Caco-2 (cell line): ENCODE measurements around the gene CLEC16A. TPM values are rescaled to one million over a fixed set of nuclear protein-coding genes. Genes with fewer than 3 reads are reported as not detected.

Experiments used
- BruUV-seq: library from RNA; stranded (reverse); fragments of 400-500 nt; replicated peaks from 2 replicates; lab custom pipeline; 2021; lab: Mats Ljungman, UMichigan
- CTCF ChIA-PET: fragments of 300-600 bp; sonication (Branson Sonifier 250); formaldehyde crosslinking; loops from one replicate; lab custom pipeline; 2022; ENCODE audit warnings: antibody characterized with exemption; lab: Charles Lee
- POLR2A ChIA-PET: fragments of 300-600 bp; sonication (Branson Sonifier 250); formaldehyde crosslinking; loops from one replicate; lab custom pipeline; 2022; ENCODE audit warnings: antibody characterized with exemption; lab: Charles Lee
- DNase-seq, 2 experiments: peaks; one replicate each; pipeline versions ENCODE4 v3.0.0 to v3.0.0-alpha.2; 2020 to 2022
- H3K27me3 ChIP-seq: replicated peaks from 2 replicates; pipeline ENCODE4 v1.6.0; 2011; ENCODE audit warnings: low read length; ENCODE audit not compliant: control insufficient read depth, insufficient read depth
- H3K36me3 ChIP-seq: 2 replicates; pipeline ENCODE4 v1.5.1; 2011; ENCODE audit warnings: low read length; ENCODE audit not compliant: control insufficient read depth, insufficient read depth
- H3K4me1 ChIP-seq: fragments of 250-450 bp; sonication (Bioruptor Pico); 2 replicates; pipeline ENCODE4 v1.5.1; 2020; ENCODE audit warnings: mild to moderate bottlenecking
- H3K4me3 ChIP-seq: 2 replicates; pipeline ENCODE4 v1.5.1; 2011; ENCODE audit warnings: low read depth, mild to moderate bottlenecking, control low read depth, low read length
- H3K9me3 ChIP-seq: fragments of 250-450 bp; sonication (Bioruptor Pico); 2 replicates; pipeline ENCODE4 v1.5.1; 2020; ENCODE audit warnings: mild to moderate bottlenecking, moderate library complexity
- H3K27ac Mint-ChIP-seq: one replicate; pipeline ENCODE4 v1.8.0; 2022; ENCODE audit warnings: mixed read lengths; ENCODE audit not compliant: unreplicated experiment
- H3K27me3 Mint-ChIP-seq: one replicate; pipeline ENCODE4 v1.8.0; 2022; ENCODE audit warnings: mixed read lengths; ENCODE audit not compliant: insufficient read depth, unreplicated experiment
- H3K36me3 Mint-ChIP-seq: one replicate; pipeline ENCODE4 v1.8.0; 2022; ENCODE audit warnings: mild to moderate bottlenecking, mixed read lengths; ENCODE audit not compliant: insufficient read depth, unreplicated experiment
- H3K4me1 Mint-ChIP-seq: one replicate; pipeline ENCODE4 v1.8.0; 2022; ENCODE audit warnings: low read depth, mixed read lengths; ENCODE audit not compliant: unreplicated experiment
- H3K4me3 Mint-ChIP-seq: one replicate; pipeline ENCODE4 v1.8.0; 2022; ENCODE audit warnings: mild to moderate bottlenecking, moderate library complexity, mixed read lengths; ENCODE audit not compliant: unreplicated experiment
- H3K9me3 Mint-ChIP-seq: one replicate; pipeline ENCODE4 v1.8.0; 2022; ENCODE audit warnings: mixed read lengths; ENCODE audit not compliant: unreplicated experiment
- CTCF ChIP-seq, 2 experiments: fragments of 200-600 bp in 1 of 2; IDR thresholded peaks; 1 replicate in 1 of 2; 2 replicates in 1 of 2; pipeline versions ENCODE4 v1.5.1 to v1.8.0; 2011 to 2022; ENCODE audit warnings: antibody characterized with exemption in 1 of 2, control low read depth in 1 of 2, inconsistent platforms in 1 of 2, low read depth in 1 of 2, low read length in 1 of 2, mild to moderate bottlenecking in 1 of 2, moderate library complexity in 1 of 2; ENCODE audit not compliant: insufficient read depth in 1 of 2, severe bottlenecking in 1 of 2, unreplicated experiment in 1 of 2
- intact Hi-C: fragments of 100-400 bp; cut with micrococcal nuclease; formaldehyde crosslinking; loops from one replicate; pipeline ENCODE4 v1.10.0; 2022; ENCODE audit not compliant: unreplicated experiment
- total RNA-seq: library from RNA; stranded (reverse); gene quantifications from 2 replicates; pipeline ENCODE4 v1.2.3, GENCODE V29; 2022

CLEC16A gene
- total RNA-seq, 1 experiment from 2014 or later = 27.0 TPM

- intact Hi-C loops = no loop called here
- H3K27ac Mint-ChIP-seq = peak overlapping the region; percentile 83
Observed at GRCh38 chr16:11056090-11056992, 112.0 kb downstream of the CLEC16A start.

GRCh38 chr16:11056993-11057649 lies 112.8 kb downstream of the CLEC16A start:
- Histone ChIP-seq H3K9me3 (no peaks in the 10 kb centered on the region), H3K4me3 (no peak overlapping the region), H3K4me1 (peaks cover 5% of the 10 kb centered on the region; the same call in 1 of the 2 replicates), H3K27me3 (no peaks in the 10 kb centered on the region), H3K36me3 (no peaks in the 10 kb centered on the region)
- Mint-ChIP-seq H3K36me3 (peaks cover 12% of the 10 kb centered on the region), H3K27ac (peak overlapping the region; percentile 83), H3K9me3 (no peaks in the 10 kb centered on the region), H3K4me3 (no peak overlapping the region), H3K4me1 (peaks cover 18% of the 10 kb centered on the region), H3K27me3 (no peaks in the 10 kb centered on the region)
- intact Hi-C loops = no loop called here
- BruUV-seq = no TSS peak
- POLR2A ChIA-PET = interaction anchor here (0.5 kb wide), 1 partner anchor 199 kb away, joined by 3 read pairs; no protein-coding TSS in a partner anchor
- no peak for TF ChIP-seq CTCF (IDR thresholded peaks at IDR 0.05; ENCODE audit: insufficient read depth in 1 of 2, low read depth in 1 of 2, low read length in 1 of 2, severe bottlenecking in 1 of 2, unreplicated experiment in 1 of 2)
- CTCF ChIA-PET = no interaction called here
- DNase-seq = no peak

More at GRCh38 chr16:11056090-11056992, 112.0 kb downstream of the CLEC16A start:
- no peak for DNase-seq
- Mint-ChIP-seq H3K4me3 (no peak overlapping the region), H3K9me3 (no peaks in the 10 kb centered on the region), H3K4me1 (peaks cover 18% of the 10 kb centered on the region), H3K36me3 (peaks cover 12% of the 10 kb centered on the region), H3K27me3 (no peaks in the 10 kb centered on the region)
- no peaks in the 10 kb centered on the region for H3K36me3 ChIP-seq
- POLR2A ChIA-PET = no interaction called here
- H3K27me3 ChIP-seq = no peaks in the 10 kb centered on the region
- TF ChIP-seq CTCF (IDR thresholded peaks at IDR 0.05; ENCODE audit: insufficient read depth in 1 of 2, low read depth in 1 of 2, low read length in 1 of 2, severe bottlenecking in 1 of 2, unreplicated experiment in 1 of 2) = no peak
- BruUV-seq = no TSS peak
- H3K4me3 ChIP-seq = no peak overlapping the region
- peaks cover 5% of the 10 kb centered on the region; the same call in 1 of the 2 replicates for H3K4me1 ChIP-seq
- H3K9me3 ChIP-seq = no peaks in the 10 kb centered on the region
- CTCF ChIA-PET = no interaction called here

GRCh38 chr16:11057711-11058345 lies 113.5 kb downstream of the CLEC16A start:
- Histone ChIP-seq H3K9me3 (no peaks in the 10 kb centered on the region), H3K27me3 (no peaks in the 10 kb centered on the region), H3K36me3 (no peaks in the 10 kb centered on the region), H3K4me1 (peaks cover 5% of the 10 kb centered on the region; the same call in 1 of the 2 replicates), H3K4me3 (no peak overlapping the region)
- Mint-ChIP-seq H3K4me1 (peaks cover 18% of the 10 kb centered on the region), H3K27ac (no peak overlapping the region), H3K4me3 (no peak overlapping the region), H3K27me3 (no peaks in the 10 kb centered on the region), H3K36me3 (peaks cover 12% of the 10 kb centered on the region), H3K9me3 (no peaks in the 10 kb centered on the region)
- ChIA-PET CTCF (no interaction called here), POLR2A (interaction anchor here (0.5 kb wide), 1 partner anchor 198 kb away, joined by 3 read pairs; no protein-coding TSS in a partner anchor)
- no peak for TF ChIP-seq CTCF (IDR thresholded peaks at IDR 0.05; ENCODE audit: insufficient read depth in 1 of 2, low read depth in 1 of 2, low read length in 1 of 2, severe bottlenecking in 1 of 2, unreplicated experiment in 1 of 2)
- no peak for DNase-seq
- intact Hi-C loops = no loop called here
- no TSS peak for BruUV-seq
